Gastroesophageal sphincter (tissue), 4 donors: Measurements from ENCODE around the gene ITIH3. TPM values are rescaled to one million over a fixed set of nuclear protein-coding genes. Genes with fewer than 3 reads are reported as not detected.

Source experiments
- ATAC-seq: fragments of 150-250 bp; one replicate; pipeline ENCODE4 v1.9.1; 2016; ENCODE audit warnings: mild to moderate bottlenecking, moderate library complexity
- H3K27ac ChIP-seq, 4 donors: fragments of 200-600 bp; sonication (generic) in 3 of 4; 1 replicate in 3 of 4; 2 replicates in 1 of 4; pipeline ENCODE4 v1.5.1; 2016 to 2019
- H3K27me3 ChIP-seq: fragments of 200-600 bp; sonication (generic); one replicate; pipeline ENCODE4 v1.5.1; 2019
- H3K36me3 ChIP-seq, 2 donors: fragments of 200-600 bp; sonication (generic); one replicate each; pipeline ENCODE4 v1.5.1; 2019; ENCODE audit warnings: control low read depth in 1 of 2
- H3K4me1 ChIP-seq, 3 donors: fragments of 200-600 bp; sonication (generic); 1 replicate in 2 of 3; 2 replicates in 1 of 3; pipeline ENCODE4 v1.5.1; 2016 to 2019; ENCODE audit warnings: control low read depth in 2 of 3
- H3K4me3 ChIP-seq, 2 donors: fragments of 200-600 bp; sonication (generic); one replicate each; pipeline ENCODE4 v1.5.1; 2019; ENCODE audit warnings: mild to moderate bottlenecking in 1 of 2, moderate library complexity in 1 of 2
- H3K9me3 ChIP-seq, 3 donors: fragments of 200-600 bp; sonication (generic); one replicate each; pipeline ENCODE4 v1.5.1; 2017 to 2019; ENCODE audit warnings: control low read depth in 2 of 3
- CTCF ChIP-seq, 4 experiments: fragments of 200-600 bp in 2 of 4; fragments of 450-650 bp in 2 of 4; sonication (generic) in 1 of 4; IDR thresholded peaks; one replicate each; pipeline ENCODE4 v1.5.1; 2017 to 2019; ENCODE audit warnings: antibody characterized with exemption in 4 of 4, mild to moderate bottlenecking in 2 of 4, moderate library complexity in 2 of 4
- EP300 ChIP-seq: sonication (generic); formaldehyde crosslinking; IDR thresholded peaks from one replicate; pipeline ENCODE4 v1.6.1; 2017; ENCODE audit warnings: antibody characterized with exemption, mild to moderate bottlenecking
- POLR2A ChIP-seq, 2 donors: fragments of 450-650 bp; IDR thresholded peaks; one replicate each; pipeline ENCODE4 v1.6.1; 2017; ENCODE audit warnings: antibody characterized with exemption in 2 of 2, mild to moderate bottlenecking in 2 of 2, moderate library complexity in 1 of 2
- POLR2AphosphoS5 ChIP-seq: sonication (generic); formaldehyde crosslinking; IDR thresholded peaks from one replicate; pipeline ENCODE4 v1.6.1; 2017; ENCODE audit warnings: antibody characterized with exemption
- WGBS, 2 donors: methylation state at CpG; one replicate each; pipeline ENCODE4 v1.1.5; 2018; ENCODE audit warnings: low coverage in 1 of 2; 5-methylcytosine and 5-hydroxymethylcytosine counted together
- total RNA-seq, 4 donors: library from RNA; depleted of rRNA; stranded (reverse); fragments of >200 nt; gene quantifications; one replicate each; pipeline ENCODE4 v1.1.0, GENCODE V29; 2016

The ITIH3 gene
- total RNA-seq, 4 donors from 2014 or later: 0.27 to 9.7 (median 0.89) TPM; not detected in 1

GRCh38 chr3:52781741-52782140 lies 12.9 kb upstream of the ITIH3 start:
- H3K27me3 ChIP-seq: peaks cover 8% of the 10 kb centered on the region
- H3K4me3 ChIP-seq: no peak overlapping the region
- H3K36me3 ChIP-seq: no peaks in the 10 kb centered on the region
- WGBS, 2 donors: 83 to 96% methylated on average over 4 to 9 of the region's 13 CpGs
- ATAC-seq: no peak
- no peak overlapping the region for H3K27ac ChIP-seq
- no peak for TF ChIP-seq CTCF (IDR thresholded peaks at IDR 0.05)
- no peak for TF ChIP-seq POLR2AphosphoS5
- TF ChIP-seq EP300: no peak
- no peak for TF ChIP-seq POLR2A (IDR thresholded peaks at IDR 0.05)
- no peaks in the 10 kb centered on the region for H3K9me3 ChIP-seq
- H3K4me1 ChIP-seq: no peaks in the 10 kb centered on the region

- 80 to 92% methylated on average over 4 to 7 of the region's 12 CpGs for WGBS, 2 donors
- H3K27me3 ChIP-seq: peaks cover 8% of the 10 kb centered on the region
- no peak overlapping the region for H3K27ac ChIP-seq
- no peak for ATAC-seq
- H3K36me3 ChIP-seq: no peaks in the 10 kb centered on the region
- no peak overlapping the region for H3K4me3 ChIP-seq
- no peaks in the 10 kb centered on the region for H3K4me1 ChIP-seq
- TF ChIP-seq POLR2AphosphoS5 (no peak), POLR2A (IDR thresholded peaks at IDR 0.05) (no peak)
- H3K9me3 ChIP-seq: no peaks in the 10 kb centered on the region
Measured at GRCh38 chr3:52782412-52783210, 12.0 kb upstream of the ITIH3 start.

GRCh38 chr3:52783211-52783555 lies 11.4 kb upstream of the ITIH3 start:
- 0% methylated on average over 1 of the region's 3 CpGs; no CpG with 5 or more reads in 1 of the 2 donors for WGBS, 2 donors
- Histone ChIP-seq H3K27ac (no peak overlapping the region), H3K36me3 (no peaks in the 10 kb centered on the region), H3K4me1 (no peaks in the 10 kb centered on the region), H3K4me3 (no peak overlapping the region), H3K27me3 (peaks cover 8% of the 10 kb centered on the region), H3K9me3 (no peaks in the 10 kb centered on the region)
- ATAC-seq: no peak
- no peak for TF ChIP-seq POLR2A (IDR thresholded peaks at IDR 0.05)
- no peak for TF ChIP-seq CTCF (IDR thresholded peaks at IDR 0.05)
- TF ChIP-seq EP300: no peak
- TF ChIP-seq POLR2AphosphoS5: no peak

GRCh38 chr3:52784021-52784621 lies 10.5 kb upstream of the ITIH3 start:
- WGBS, 2 donors: 44 to 85% methylated on average over 1 to 4 of the region's 18 CpGs
- no peak overlapping the region for H3K27ac ChIP-seq
- no peaks in the 10 kb centered on the region for H3K36me3 ChIP-seq
- H3K9me3 ChIP-seq: no peaks in the 10 kb centered on the region
- no peak overlapping the region for H3K4me3 ChIP-seq
- peaks cover 8% of the 10 kb centered on the region for H3K27me3 ChIP-seq
- no peak for ATAC-seq
- H3K4me1 ChIP-seq: no peaks in the 10 kb centered on the region
- TF ChIP-seq POLR2AphosphoS5 (no peak), CTCF (IDR thresholded peaks at IDR 0.05) (no peak), EP300 (no peak), POLR2A (IDR thresholded peaks at IDR 0.05) (no peak)

- no peaks in the 10 kb centered on the region for H3K4me1 ChIP-seq
- no peaks in the 10 kb centered on the region for H3K36me3 ChIP-seq
- peaks cover 8% of the 10 kb centered on the region for H3K27me3 ChIP-seq
- H3K4me3 ChIP-seq: no peak overlapping the region
- no peak overlapping the region for H3K27ac ChIP-seq
- 100% methylated on average over 1 of the region's 5 CpGs; no CpG with 5 or more reads in 1 of the 2 donors for WGBS, 2 donors
- no peaks in the 10 kb centered on the region for H3K9me3 ChIP-seq
- no peak for TF ChIP-seq CTCF (IDR thresholded peaks at IDR 0.05)
- TF ChIP-seq POLR2AphosphoS5: no peak
- TF ChIP-seq POLR2A (IDR thresholded peaks at IDR 0.05): no peak
- ATAC-seq: no peak
Measured at GRCh38 chr3:52784931-52785590, 9.5 kb upstream of the ITIH3 start.
